ENCODE results near the gene UBA3.

Gene UBA3

GRCh38 chr3:69011096-69011730, 69.0 kb downstream of the UBA3 start:
- Histone ChIP-seq H3K9me2 (replicated peaks; ENCODE audit: control insufficient read depth, low read length) (no peaks in the 10 kb centered on the region), H3K36me3 (ENCODE audit: control insufficient read depth, low read length) (peaks cover 7% of the 10 kb centered on the region; the same call in 1 of the 2 replicates), H4K20me1 (ENCODE audit: control insufficient read depth, insufficient read depth, low read depth, low read length) (no peaks in the 10 kb centered on the region; the same call in 1 of the 2 replicates), H3K4me1 (ENCODE audit: control insufficient read depth, low read length) (peaks cover 27% of the 10 kb centered on the region), H3K79me2 (ENCODE audit: control insufficient read depth, low read length) (no peaks in the 10 kb centered on the region; the same call in 1 of the 2 replicates), H3K4me3 (ENCODE audit: low read length) (no peak overlapping the region), H3K4me2 (ENCODE audit: low read length) (no peak overlapping the region), H3K9me3 (ENCODE audit: control insufficient read depth, insufficient read depth, low read length) (no peaks in the 10 kb centered on the region), H3K27me3 (ENCODE audit: control insufficient read depth, low read length) (no peaks in the 10 kb centered on the region), H3F3A (ENCODE audit: control insufficient read depth, insufficient read depth) (no peaks in the 10 kb centered on the region), H3K27ac (ENCODE audit: low read depth, low read length) (no peak overlapping the region)
- TF ChIP-seq, protein P1, sequence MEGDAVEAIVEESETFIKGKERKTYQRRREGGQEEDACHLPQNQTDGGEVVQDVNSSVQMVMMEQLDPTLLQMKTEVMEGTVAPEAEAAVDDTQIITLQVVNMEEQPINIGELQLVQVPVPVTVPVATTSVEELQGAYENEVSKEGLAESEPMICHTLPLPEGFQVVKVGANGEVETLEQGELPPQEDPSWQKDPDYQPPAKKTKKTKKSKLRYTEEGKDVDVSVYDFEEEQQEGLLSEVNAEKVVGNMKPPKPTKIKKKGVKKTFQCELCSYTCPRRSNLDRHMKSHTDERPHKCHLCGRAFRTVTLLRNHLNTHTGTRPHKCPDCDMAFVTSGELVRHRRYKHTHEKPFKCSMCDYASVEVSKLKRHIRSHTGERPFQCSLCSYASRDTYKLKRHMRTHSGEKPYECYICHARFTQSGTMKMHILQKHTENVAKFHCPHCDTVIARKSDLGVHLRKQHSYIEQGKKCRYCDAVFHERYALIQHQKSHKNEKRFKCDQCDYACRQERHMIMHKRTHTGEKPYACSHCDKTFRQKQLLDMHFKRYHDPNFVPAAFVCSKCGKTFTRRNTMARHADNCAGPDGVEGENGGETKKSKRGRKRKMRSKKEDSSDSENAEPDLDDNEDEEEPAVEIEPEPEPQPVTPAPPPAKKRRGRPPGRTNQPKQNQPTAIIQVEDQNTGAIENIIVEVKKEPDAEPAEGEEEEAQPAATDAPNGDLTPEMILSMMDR (IDR thresholded peaks at IDR 0.05; ENCODE audit: low read depth, low read length, poor library complexity, severe bottlenecking): no peak
- no peak for TF ChIP-seq EZH2phosphoT487 (IDR thresholded peaks at IDR 0.05; ENCODE audit: borderline replicate concordance, low read length)

DNA sequence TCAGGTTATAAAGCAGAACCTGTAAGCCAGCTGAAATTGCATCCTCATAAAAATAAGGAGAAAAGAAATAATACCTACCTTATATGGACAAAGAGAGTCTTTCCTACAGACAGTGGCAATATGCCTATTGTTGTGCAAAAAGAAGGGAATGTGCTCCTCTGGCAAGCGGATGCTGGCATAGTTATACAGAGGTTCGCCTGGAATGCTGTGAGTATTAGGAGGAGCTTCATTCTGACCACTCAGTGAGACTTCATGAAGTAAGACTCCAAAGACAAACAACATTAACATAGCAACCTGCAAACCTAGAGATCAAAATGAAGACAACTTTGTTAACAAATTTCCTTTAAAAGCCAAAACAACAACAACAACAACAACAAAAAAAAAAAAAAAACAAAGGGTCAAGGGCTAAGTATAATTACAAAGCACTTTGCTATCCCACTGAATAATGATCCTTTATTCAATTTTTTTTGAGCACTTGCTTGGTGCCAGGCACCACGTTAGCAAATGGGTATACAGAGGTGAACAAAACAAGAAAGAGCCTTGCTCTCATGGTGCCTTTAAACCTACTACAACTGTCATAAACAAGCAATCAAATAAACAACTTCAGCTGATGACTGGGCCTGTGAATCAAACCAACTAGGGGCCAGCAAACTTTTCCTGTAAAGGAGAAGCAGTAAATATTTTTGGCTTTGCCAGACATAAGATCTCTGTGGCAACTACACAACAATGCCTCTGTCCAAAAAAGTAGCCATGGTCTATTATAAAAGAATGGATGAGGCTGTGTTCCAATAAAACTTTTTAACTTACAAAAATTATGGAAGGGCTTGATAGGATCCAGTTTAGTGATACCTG, 70.4 kb downstream of the UBA3 start:
- Histone ChIP-seq H3K79me2 (ENCODE audit: control insufficient read depth, low read length) (no peaks in the 10 kb centered on the region; the same call in 1 of the 2 replicates), H4K20me1 (ENCODE audit: control insufficient read depth, insufficient read depth, low read depth, low read length) (no peaks in the 10 kb centered on the region; the same call in 1 of the 2 replicates), H3K27ac (ENCODE audit: low read depth, low read length) (no peak overlapping the region), H3K9me3 (ENCODE audit: control insufficient read depth, insufficient read depth, low read length) (no peaks in the 10 kb centered on the region), H3K36me3 (ENCODE audit: control insufficient read depth, low read length) (peaks cover 7% of the 10 kb centered on the region; the same call in 1 of the 2 replicates), H3K9me2 (replicated peaks; ENCODE audit: control insufficient read depth, low read length) (no peaks in the 10 kb centered on the region), H3F3A (ENCODE audit: control insufficient read depth, insufficient read depth) (no peaks in the 10 kb centered on the region), H3K4me2 (ENCODE audit: low read length) (no peak overlapping the region), H3K4me1 (ENCODE audit: control insufficient read depth, low read length) (peaks cover 17% of the 10 kb centered on the region), H3K4me3 (ENCODE audit: low read length) (no peak overlapping the region), H3K27me3 (ENCODE audit: control insufficient read depth, low read length) (no peaks in the 10 kb centered on the region)
- TF ChIP-seq EZH2phosphoT487 (IDR thresholded peaks at IDR 0.05; ENCODE audit: borderline replicate concordance, low read length): no peak
- TF ChIP-seq, protein P1 (IDR thresholded peaks at IDR 0.05; ENCODE audit: low read depth, low read length, poor library complexity, severe bottlenecking): no peak

DNA sequence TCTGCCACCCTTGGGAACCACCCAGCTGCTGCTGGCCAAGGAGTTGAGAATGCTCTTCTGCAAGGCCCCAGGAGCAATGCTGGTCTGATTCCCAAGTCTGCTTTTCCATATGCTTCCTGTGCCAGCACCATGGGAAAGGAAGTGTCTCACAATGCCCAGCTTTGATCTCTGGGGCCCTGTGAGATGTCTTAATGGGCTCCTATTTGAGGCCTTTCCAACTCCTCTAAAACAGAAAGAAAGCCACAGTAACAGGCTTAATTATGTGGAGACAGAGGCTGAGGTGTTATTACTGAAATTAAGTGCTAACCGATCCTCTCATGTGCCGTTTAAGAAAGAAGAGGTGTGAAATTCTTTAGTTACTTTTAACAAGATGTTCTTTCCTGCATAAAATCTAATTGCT, 71.2 kb downstream of the UBA3 start:
- Histone ChIP-seq H3K4me2 (ENCODE audit: low read length) (no peak overlapping the region), H3F3A (ENCODE audit: control insufficient read depth, insufficient read depth) (no peaks in the 10 kb centered on the region), H3K36me3 (ENCODE audit: control insufficient read depth, low read length) (peaks cover 8% of the 10 kb centered on the region; the same call in 1 of the 2 replicates), H3K4me3 (ENCODE audit: low read length) (no peak overlapping the region), H3K9me2 (replicated peaks; ENCODE audit: control insufficient read depth, low read length) (no peaks in the 10 kb centered on the region), H3K9me3 (ENCODE audit: control insufficient read depth, insufficient read depth, low read length) (no peaks in the 10 kb centered on the region), H3K27me3 (ENCODE audit: control insufficient read depth, low read length) (no peaks in the 10 kb centered on the region), H3K27ac (ENCODE audit: low read depth, low read length) (no peak overlapping the region), H4K20me1 (ENCODE audit: control insufficient read depth, insufficient read depth, low read depth, low read length) (no peaks in the 10 kb centered on the region; the same call in 1 of the 2 replicates), H3K79me2 (ENCODE audit: control insufficient read depth, low read length) (no peaks in the 10 kb centered on the region), H3K4me1 (ENCODE audit: control insufficient read depth, low read length) (peaks cover 9% of the 10 kb centered on the region)
- no peak for TF ChIP-seq EZH2phosphoT487 (IDR thresholded peaks at IDR 0.05; ENCODE audit: borderline replicate concordance, low read length)
- TF ChIP-seq, protein P1 (IDR thresholded peaks at IDR 0.05; ENCODE audit: low read depth, low read length, poor library complexity, severe bottlenecking): no peak
